ENCODE results near the gene NSMF.

The NSMF gene

GRCh38 chr9:137408651-137409405 is 50.3 kb downstream of the NSMF start:
- DNase-seq: no peak

GRCh38 chr9:137407590-137408300 is 51.4 kb downstream of the NSMF start:
- no peak for DNase-seq

DNA sequence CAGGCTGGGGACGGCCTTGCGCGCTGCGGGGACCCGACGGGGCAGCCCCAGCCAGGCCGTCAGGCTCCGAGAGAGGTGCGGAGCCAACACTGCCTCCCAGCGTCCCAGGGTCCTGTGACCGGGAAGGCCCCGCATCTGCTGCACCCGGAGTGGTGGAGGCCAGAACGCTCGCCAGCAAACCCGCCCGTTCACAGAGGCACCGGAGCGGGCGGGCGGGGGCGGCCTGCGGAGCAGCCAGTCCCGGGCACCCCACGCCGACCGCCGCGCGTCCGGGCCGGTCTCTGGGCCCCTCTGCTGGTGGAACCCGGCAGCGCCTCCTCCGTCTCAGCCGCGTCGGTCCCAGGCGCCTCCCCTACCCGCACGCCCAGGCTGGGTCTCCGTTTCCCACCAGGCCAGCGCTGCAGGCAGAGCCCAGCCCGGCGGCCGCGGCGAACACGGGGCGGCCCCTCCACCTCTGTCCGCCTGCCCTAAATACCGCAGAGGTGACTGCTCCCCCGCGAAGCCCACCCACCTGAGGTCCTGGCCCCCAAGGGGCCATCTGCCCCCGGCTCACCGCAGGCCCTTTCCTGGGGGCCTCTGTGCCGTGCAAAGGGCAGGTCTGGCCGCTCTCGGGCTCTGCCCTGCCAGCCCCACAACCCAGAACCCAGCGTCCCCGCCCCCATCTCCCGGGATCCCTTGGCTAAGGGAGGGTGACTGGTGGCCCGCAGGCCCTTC is 52.1 kb downstream of the NSMF start:
- DNase-seq: peak; percentile 53

DNA sequence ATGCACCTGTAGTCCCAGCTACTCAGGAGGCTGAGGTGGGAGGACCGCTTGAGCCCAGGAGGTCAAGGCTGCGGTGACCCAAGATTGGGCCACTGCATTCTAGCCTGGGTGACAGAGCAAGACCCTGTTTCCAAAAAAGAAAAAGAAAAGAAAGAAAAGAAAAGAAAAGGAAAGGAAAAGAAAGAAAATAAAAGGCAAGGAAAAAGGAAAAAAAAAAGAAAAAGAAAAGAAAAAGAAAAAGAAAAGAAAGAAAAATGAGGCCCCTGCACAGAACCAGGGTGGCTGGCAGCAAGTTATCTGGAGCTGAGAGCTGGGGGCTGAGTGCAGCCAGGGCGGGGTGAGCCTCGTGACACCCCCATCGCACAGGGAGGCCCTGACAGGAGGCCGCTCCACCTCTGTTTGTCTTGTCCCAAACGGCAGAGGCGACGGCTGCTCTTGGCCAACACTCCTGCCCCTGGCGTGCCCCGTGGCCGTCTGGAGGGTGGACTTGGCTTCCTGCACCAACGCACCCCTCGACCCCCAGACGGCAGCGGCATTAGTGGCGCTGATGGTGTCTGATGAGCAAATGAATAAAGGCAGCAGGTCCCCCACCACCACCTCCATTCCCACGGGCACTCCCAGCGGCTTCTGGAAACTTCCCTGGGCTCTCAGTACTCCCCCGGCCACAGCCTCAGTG is 52.9 kb downstream of the NSMF start:
- DNase-seq: no peak

- no peak for DNase-seq
These were observed 53.5 kb downstream of the NSMF start for GRCh38 chr9:137405677-137406081.

- no peak for DNase-seq
These were observed 54.1 kb downstream of the NSMF start for GRCh38 chr9:137404961-137405567.

DNA sequence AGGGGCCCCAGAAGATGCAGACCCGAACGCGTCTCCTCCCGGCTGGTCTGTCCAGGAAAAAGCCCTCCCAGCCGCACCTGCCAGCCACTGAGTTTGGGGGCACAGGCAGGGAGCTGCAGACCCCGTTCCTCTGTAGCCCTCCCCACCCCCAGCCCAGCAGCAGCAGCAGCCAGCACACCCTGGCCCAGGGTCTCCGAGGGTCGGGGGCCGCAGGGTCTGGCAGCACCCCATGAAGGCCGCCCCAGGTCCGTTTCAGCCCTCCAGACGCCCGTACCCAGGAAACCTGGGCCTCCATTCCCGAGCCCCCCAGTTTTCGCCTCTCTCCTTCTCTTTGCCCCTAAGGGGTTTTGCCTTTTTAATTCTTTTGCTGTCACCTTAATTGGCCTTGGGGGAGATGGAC is 55.9 kb downstream of the NSMF start:
- DNase-seq: no peak

GRCh38 chr9:137402746-137403145 is 56.4 kb downstream of the NSMF start:
- no peak for DNase-seq

GRCh38 chr9:137398561-137399468 is 60.3 kb downstream of the NSMF start:
- no peak for DNase-seq

GRCh38 chr9:137397675-137398423 is 61.3 kb downstream of the NSMF start:
- no peak for DNase-seq
